ENCODE measurements around the gene TFIP11.

DNA sequence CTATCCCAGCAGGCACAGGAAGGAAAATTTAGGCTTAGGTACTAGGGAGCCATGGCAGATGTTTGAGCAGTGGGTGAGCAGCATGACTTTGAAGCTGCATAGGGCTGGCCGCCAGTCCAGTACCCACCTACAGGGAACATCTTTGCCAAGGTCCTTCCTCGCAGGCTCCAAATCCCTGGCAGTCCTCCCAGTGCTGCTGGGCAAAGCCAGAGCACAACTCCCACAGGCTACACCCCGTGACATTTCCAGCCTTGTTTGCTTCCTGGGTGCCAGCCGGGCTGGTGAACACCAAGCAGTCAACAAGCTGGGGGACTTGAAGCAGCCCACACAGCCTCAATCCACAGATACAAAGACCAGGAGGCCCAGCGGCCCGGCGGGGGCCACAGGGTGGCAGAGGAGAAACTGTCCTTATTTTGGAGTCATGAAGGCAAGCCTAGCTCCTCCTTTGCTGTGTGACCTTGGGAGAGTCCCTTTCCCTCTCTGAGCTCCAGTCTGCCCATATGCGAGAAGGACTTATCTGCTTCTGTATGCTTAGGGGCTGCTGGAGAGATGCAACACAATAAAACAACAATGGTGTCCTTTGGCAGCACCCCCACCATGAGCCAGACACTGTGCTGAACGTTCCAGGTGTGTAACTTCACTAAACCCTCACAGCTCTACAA, 49.6 kb upstream of the TFIP11 start:
- TF ChIP-seq POLR2AphosphoS5 (IDR thresholded peaks at IDR 0.05; ENCODE audit: low read depth, low read length) (no peak), POLR2A (IDR thresholded peaks at IDR 0.05; ENCODE audit: low read depth, low read length) (no peak), TAF1 (IDR thresholded peaks at IDR 0.05; ENCODE audit: borderline replicate concordance, low read depth, low read length) (no peak)
